ENCODE results near the gene DLG5. TPM values are rescaled to one million over a fixed set of nuclear protein-coding genes. Genes with fewer than 3 reads are reported as not detected.

DLG5 gene
- total and polyA plus RNA-seq, 7 donors, result 6.0 to 78.1 (median 41.0) TPM

- Histone ChIP-seq H3K9me3 (no peaks in the 10 kb centered on the region), H3K27ac (peak overlapping the region in 1 of 4 donors; percentile 32), H3K27me3 (no peaks in the 10 kb centered on the region), H3K36me3 (no peaks in the 10 kb centered on the region), H3K4me1 (peaks cover 0 to 69% (median 58%) of the 10 kb centered on the region in 4 donors), H3K4me3 (no peak overlapping the region)
- intact Hi-C loops (cut with DNase I), result no loop called here
- 82 to 86% methylated on average over 10 of the region's 10 CpGs for WGBS, 2 donors
- DNase-seq, result no peak
- TF ChIP-seq POLR2AphosphoS5 (IDR thresholded peaks at IDR 0.05) (no peak), EP300 (IDR thresholded peaks at IDR 0.05) (no peak), CTCF (IDR thresholded peaks at IDR 0.05) (no peak), POLR2A (IDR thresholded peaks at IDR 0.05) (no peak)
Observed at GRCh38 chr10:77915319-77916105, 11.0 kb downstream of the DLG5 start.

GRCh38 chr10:77913090-77913489 is 13.5 kb downstream of the DLG5 start:
- 28 to 60% methylated on average over 4 of the region's 4 CpGs for WGBS, 2 donors
- Histone ChIP-seq H3K4me3 (no peak overlapping the region), H3K4me1 (peaks cover 0 to 74% (median 69%) of the 10 kb centered on the region in 4 donors), H3K27ac (peak overlapping the region in 2 of 4 donors; percentile 11 to 24), H3K9me3 (no peaks in the 10 kb centered on the region), H3K27me3 (no peaks in the 10 kb centered on the region), H3K36me3 (no peaks in the 10 kb centered on the region)
- intact Hi-C loops (cut with DNase I), result no loop called here
- TF ChIP-seq EP300 (IDR thresholded peaks at IDR 0.05) (no peak), POLR2A (IDR thresholded peaks at IDR 0.05) (no peak), POLR2AphosphoS5 (IDR thresholded peaks at IDR 0.05) (no peak), CTCF (IDR thresholded peaks at IDR 0.05) (no peak)
- DNase-seq, result no peak

- Histone ChIP-seq H3K4me1 (peaks cover 0 to 79% (median 74%) of the 10 kb centered on the region in 4 donors), H3K9me3 (no peaks in the 10 kb centered on the region), H3K27me3 (no peaks in the 10 kb centered on the region), H3K27ac (peak overlapping the region in 2 of 4 donors; percentile 11 to 24), H3K36me3 (no peaks in the 10 kb centered on the region), H3K4me3 (no peak overlapping the region)
- DNase-seq, result no peak
- TF ChIP-seq POLR2A (IDR thresholded peaks at IDR 0.05), result no peak
- TF ChIP-seq EP300 (IDR thresholded peaks at IDR 0.05), result no peak
- no peak for TF ChIP-seq CTCF (IDR thresholded peaks at IDR 0.05)
- no peak for TF ChIP-seq POLR2AphosphoS5 (IDR thresholded peaks at IDR 0.05)
- intact Hi-C loops (cut with DNase I), result no loop called here
- WGBS, 2 donors, result 54 to 90% methylated on average over 2 of the region's 2 CpGs
Observed at GRCh38 chr10:77912576-77912975, 14.0 kb downstream of the DLG5 start.

- Histone ChIP-seq H3K36me3 (no peaks in the 10 kb centered on the region), H3K4me1 (peaks cover 0 to 83% (median 81%) of the 10 kb centered on the region in 4 donors), H3K27me3 (no peaks in the 10 kb centered on the region), H3K4me3 (no peak overlapping the region), H3K27ac (no peak overlapping the region), H3K9me3 (no peaks in the 10 kb centered on the region)
- DNase-seq, result no peak
- WGBS, 2 donors, result 63 to 76% methylated on average over 7 of the region's 7 CpGs
- intact Hi-C loops (cut with DNase I), result no loop called here
- TF ChIP-seq POLR2A (IDR thresholded peaks at IDR 0.05) (no peak), POLR2AphosphoS5 (IDR thresholded peaks at IDR 0.05) (no peak), CTCF (IDR thresholded peaks at IDR 0.05) (peak in 1 of 4 experiments; percentile 10), EP300 (IDR thresholded peaks at IDR 0.05) (no peak)
Observed at GRCh38 chr10:77911535-77912123, 14.9 kb downstream of the DLG5 start.
